HG03565 (cell line): Measurements from ENCODE around the gene OR1J4.
"Not testable (repeated sequence)": the region's sequence is repeated elsewhere in the genome, so short reads cannot be mapped to it uniquely, and the experiment has no call there.

Source experiments
- ATAC-seq: cut with Tn5 transposase; IDR thresholded peaks from one replicate; pipeline ENCODE4 v1.9.1; 2021; ENCODE audit warnings: mild to moderate bottlenecking, moderate library complexity; ENCODE audit not compliant: unreplicated experiment

The OR1J4 gene, protein sequence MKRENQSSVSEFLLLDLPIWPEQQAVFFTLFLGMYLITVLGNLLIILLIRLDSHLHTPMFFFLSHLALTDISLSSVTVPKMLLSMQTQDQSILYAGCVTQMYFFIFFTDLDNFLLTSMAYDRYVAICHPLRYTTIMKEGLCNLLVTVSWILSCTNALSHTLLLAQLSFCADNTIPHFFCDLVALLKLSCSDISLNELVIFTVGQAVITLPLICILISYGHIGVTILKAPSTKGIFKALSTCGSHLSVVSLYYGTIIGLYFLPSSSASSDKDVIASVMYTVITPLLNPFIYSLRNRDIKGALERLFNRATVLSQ

DNA sequence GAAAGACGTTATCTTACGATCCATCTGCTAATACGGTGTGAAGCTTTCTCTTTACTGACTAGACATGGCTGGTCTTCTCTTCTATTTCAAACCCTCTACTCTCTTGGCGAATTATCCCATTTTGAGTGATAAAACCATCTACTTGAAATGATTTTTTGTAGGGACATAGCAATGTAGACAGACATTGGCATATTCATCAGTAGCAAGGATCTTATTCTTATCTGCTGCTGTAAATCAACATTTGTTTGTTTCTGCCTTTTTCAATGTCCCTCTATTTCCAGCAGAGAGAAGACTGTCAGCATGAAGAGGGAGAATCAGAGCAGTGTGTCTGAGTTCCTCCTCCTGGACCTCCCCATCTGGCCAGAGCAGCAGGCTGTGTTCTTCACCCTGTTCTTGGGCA, at the start of gene OR1J4:
TSS of gene OR1J4 (plus strand) at position 301 of the 400 bp plus-strand sequence. CDS start at position 301, 0 bp downstream.
- no peak for ATAC-seq

DNA sequence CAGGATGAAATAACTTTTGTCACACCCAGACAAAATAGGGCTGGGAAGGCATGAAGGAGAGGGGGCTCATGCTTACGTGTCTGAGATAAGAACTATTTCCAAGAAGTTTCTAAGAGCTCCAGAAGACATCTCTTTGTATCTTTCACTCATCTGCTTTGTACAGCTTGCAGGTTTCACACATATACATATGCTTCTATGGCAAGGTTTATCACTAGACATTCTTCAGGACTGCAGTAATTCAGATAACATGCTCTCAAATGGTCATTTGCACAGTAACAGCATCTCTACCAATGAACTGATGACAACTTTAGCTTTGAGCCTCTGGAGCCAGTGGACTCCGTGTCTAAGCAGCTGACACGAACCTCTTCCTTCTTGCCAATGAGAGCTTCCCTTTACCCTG, 44.4 kb upstream of the OR1J4 start:
- no peak for ATAC-seq

DNA sequence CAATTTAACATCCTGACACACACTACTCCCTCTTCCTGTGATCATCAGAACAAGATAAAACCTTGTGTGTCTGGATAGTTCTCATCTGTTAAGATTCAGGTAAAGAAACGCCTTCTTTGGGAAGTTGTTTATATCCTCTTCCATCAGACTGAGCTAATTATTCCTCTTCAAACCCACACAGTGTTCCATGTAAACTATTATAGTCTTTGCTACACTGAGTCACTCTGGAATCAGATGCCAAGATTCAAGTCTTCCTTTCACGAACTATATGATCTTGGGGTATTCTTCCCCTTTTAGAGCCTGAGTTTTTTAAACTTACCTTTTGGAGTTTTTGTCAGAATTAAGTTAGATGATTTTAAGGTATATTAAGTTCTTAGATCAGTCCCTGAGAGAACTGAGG, 43.2 kb upstream of the OR1J4 start:
- ATAC-seq: no peak

DNA sequence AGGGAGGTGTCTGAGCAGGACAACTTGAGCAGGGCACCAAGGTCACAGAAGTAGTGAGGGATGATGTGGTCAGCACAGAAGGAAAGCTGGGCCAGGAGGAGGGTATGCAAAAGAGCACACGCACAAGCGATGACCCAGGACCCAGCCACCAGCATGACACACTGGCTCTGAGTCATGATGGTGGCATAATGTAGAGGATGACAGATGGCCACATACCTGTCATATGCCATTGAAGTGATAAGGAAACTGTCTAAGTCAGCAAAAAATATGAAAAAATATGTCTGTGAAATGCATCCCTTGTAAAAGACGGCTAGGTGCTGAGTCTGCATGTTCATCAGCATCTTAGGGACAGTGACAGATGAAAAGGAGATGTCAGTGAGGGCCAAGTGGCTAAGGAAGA, 41.6 kb upstream of the OR1J4 start:
- no peak for ATAC-seq

DNA sequence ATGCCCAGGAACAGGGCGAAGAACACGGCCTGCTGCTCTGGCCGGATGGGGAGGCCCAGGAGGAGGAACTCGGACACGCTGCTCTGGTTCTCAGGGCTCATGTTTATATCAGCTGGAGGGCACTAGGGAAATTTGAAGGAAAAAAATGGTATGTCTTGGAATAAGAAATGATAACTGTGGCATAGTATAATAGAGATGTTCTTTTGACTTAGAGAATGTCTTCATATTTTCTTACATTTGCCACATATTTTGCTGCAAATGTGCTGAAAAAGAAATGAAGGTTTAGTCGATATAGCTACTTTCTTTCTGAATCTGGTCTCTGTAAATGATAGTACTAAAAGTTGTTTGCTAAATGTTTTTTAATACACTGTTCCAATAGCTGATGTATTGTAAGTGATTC, 41.1 kb upstream of the OR1J4 start, which contains the start of gene OR1J1:
TSS of gene OR1J1 (minus strand) at position 101 of the 400 bp plus-strand sequence. CDS start at position 101, 0 bp downstream.
- ATAC-seq: no peak

DNA sequence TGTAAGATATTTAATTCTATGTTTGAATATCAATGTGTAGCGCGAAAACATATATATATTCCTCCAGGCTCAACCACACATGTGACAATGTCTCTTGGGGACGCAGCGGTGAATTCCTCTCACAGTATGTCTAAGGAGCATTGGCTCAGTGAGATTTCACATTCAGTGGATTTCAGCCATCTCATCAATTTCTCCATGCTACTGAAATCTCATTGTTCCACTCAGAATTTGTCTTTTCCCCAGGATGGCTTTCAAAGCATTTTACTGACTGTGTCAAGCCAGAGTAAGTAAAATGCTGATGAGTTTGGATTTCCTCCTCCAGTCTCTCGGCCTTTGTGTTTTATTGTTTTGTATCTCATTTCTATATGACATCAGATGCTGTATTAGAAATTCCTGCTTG, 39.9 kb upstream of the OR1J4 start:
- ATAC-seq: no peak

DNA sequence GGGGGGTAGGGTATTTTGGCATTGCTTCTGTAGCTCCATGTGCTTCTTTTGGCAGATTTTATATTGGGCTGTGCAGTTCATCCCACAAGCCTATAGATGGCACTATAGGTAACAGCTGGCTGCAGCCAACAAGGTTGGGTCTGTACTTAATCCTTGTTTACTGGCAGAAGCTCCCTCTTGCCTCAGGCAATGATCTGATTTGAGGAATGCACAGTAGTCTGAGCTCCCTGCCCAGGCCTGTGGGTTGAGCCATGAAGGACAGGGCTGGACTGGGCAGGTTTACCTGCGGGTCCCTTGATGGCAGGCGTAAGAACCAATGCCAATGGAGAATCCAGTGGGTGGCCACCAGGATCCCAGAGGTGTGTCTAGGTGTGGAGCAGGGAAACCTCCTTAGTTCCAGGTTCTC, 20.1 kb upstream of the OR1J4 start:
- ATAC-seq: no peak

DNA sequence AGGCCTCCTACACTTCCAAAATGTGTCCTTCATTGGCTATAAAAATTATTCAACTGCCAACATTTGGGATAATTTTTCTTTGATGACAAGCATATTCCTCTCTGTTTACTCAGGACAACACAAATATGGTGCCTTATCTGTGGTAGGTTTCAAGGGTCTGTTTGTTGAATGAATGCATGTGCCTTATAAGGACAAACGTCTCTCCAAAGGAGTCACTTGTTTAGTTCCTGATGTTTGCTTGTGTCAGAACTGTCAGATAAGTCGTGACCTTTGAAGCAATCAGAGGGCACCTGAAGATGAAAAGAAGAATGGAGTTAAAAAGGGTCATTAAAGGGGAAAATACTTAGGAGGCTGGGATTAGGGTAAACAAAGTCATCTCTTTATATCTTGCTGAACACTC, 12.0 kb upstream of the OR1J4 start:
- no peak for ATAC-seq

DNA sequence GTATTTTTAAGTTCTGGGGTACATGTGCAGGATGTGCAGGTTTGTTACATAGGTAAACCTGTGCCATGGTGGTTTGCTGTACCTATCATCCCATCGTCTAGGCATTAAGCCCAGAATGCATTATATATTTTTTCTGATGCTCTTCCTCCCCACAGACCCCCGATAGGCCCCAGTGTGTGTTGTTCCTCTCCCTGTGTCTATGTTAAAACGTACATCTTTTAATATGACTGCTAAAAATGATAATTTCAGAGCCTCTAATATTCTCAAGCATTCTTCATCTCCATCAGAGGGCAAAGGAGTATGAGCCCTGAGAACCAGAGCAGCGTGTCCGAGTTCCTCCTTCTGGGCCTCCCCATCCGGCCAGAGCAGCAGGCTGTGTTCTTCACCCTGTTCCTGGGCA, 8.4 kb upstream of the OR1J4 start, which contains the start of gene OR1J2:
TSS of gene OR1J2 (plus strand) at position 301 of the 400 bp plus-strand sequence. CDS start at position 301, 0 bp downstream.
- no peak for ATAC-seq

DNA sequence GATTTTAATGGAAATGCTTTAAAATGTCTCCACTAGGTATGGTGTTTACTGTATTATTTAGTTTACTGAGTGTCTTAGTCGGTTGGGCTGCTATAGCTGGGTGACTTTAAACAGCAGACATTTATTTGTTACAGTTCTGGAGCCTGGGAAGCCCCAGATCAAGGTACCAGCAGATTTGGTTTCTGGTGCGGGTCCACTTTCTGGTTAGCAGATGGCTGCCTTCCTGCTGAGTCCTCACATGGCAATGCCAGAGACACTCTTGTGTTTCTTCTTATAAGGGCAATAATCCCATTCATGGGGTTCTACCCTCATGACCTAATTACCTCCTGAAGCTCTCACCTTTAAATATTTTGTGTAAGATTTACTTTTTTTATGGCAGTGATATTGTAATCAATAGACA, 715 bp upstream of the OR1J4 start:
- no peak for ATAC-seq

DNA sequence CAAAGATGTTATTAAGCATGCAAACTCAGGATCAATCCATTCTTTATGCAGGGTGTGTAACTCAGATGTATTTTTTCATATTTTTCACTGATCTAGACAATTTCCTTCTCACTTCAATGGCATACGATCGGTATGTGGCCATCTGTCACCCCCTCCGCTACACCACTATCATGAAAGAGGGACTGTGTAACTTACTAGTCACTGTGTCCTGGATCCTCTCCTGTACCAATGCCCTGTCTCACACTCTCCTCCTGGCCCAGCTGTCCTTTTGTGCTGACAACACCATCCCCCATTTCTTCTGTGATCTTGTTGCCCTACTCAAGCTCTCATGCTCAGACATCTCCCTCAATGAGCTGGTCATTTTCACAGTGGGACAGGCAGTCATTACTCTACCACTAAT, 435 bp downstream of the OR1J4 start:
- ATAC-seq: no peak

DNA sequence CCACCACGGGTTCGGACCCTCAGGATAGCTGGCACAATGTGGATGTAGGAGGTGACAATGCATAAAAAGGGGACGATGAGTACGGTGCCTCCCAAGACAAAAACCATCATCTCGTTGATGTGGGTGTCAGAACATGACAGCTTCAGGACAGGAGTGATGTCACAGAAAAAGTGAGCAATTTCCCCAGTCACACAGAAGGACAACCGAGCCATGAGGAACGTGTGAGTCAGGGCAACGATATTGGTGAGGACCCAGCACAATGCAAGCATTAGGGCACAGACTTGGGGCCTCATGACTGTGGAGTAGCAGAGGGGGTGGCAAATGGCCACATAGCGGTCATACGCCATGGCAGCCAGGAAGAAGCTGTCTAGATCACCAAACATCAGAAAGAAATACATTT, 7.7 kb downstream of the OR1J4 start:
- ATAC-seq: no peak

DNA sequence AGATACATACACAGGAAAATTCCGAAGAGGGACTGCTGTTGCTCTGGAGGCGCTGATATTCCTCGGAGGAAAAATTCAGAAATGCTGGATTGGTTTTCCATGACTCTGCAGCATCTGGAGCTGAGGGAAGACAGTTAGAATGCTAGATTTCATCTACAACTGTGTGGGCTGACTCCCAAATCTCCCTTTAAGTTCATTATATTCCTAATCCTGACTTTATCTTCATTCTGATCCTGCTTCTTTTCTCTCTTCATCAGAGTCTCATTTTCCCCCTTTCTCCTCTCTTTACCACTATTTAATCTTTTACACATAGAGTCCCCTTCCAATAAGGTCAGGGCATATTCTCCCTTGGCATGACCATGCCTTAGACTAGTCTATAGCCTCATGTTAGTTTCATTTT, 8.3 kb downstream of the OR1J4 start, which contains the start of gene OR1N1:
TSS of gene OR1N1 (minus strand) at position 101 of the 400 bp plus-strand sequence. CDS start at position 101, 0 bp downstream.
- ATAC-seq: no peak

DNA sequence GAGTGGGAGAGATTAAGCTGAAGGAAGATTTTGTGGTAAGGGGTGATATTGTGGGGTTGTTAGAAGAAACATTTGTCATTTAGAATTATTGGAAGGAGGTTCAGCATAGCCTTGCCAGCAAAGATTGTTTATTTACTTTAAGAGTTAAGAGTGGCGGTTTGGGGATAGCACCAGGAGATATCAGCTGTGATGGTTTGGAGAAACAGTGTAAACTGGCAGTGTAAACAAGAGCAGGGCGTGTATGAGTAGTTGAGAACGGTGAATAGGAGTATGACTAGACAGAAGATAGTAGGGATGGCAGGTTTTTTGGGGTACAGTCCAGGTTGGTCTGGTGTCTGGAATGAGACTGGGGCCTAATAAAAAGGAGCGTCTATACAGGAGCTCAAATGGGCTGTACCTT, 12.2 kb downstream of the OR1J4 start:
- not testable (repeated sequence) for ATAC-seq

DNA sequence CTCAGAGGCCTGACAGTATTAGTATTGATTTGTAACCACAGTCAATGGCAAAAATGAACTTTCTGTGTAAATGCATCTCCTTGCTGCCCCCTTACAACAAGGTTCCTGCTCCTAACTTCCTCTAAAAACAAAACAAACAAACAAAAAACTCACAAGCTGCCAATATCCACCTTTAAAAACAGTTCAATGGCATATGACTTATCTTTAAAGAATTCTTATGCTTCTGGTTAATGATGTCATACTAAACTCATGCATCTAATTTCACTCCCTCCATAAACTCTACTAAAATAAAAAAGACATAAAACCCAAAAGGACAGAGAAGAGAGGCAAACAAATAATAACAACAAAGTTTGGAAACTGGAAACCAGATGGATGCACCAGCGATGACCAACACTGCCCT, 17.2 kb downstream of the OR1J4 start:
- ATAC-seq: no peak

DNA sequence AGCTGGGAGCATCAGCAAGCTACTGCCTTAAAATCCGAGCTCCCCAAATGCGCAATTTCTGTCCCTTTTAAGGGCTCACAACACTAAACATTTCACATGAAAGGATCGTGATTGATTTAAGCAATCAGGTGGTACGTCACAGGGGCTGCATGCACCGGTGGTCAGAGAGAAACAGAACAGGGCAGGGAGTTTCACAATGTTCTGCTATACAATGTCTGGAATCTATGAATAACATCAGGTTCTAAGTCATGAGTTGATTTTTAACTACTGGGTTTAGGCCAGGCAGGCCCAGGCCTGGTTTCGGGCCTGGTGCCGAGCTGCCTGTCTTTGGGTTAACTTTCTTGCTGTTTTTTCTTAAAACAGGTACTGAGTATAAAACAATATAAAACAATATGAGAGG, 18.1 kb downstream of the OR1J4 start:
- not testable (repeated sequence) for ATAC-seq

DNA sequence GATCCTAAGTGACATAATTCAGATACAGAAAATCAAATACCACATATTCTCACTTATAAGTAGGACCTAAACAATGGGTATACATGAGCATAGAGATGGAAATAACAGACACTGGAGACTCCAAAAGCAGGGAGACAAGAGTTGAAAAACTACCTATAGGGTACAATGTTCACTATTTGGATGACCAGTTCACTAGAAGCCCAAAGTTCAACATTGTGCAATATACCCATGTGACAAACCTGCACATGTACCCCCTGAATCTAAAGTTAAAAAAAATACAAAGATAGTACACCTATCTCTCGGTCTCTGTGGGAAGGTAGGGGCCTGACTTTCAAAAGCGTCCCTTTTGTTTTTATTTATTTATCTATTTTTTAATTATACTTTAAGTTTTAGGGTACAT, 19.8 kb downstream of the OR1J4 start:
- no peak for ATAC-seq

DNA sequence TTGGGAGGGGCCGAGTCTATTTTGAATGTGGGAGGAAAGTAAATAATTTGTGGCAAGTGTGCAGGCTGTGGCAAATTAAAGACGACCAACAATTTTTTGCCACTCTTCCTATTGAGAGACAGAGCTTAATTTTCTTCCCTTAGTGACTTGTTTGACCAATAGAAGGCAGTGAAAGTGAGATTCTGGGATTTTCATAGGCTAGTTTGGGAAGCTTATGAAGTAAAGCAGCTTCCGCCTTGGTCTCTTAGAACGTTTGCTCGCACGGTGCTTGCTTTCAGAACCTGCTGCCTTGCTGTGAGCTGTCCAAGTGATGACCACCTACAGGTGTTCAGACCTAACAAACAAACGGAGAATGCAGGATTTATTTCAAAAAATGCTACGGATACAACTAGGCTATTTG, 27.3 kb downstream of the OR1J4 start:
- ATAC-seq: no peak

DNA sequence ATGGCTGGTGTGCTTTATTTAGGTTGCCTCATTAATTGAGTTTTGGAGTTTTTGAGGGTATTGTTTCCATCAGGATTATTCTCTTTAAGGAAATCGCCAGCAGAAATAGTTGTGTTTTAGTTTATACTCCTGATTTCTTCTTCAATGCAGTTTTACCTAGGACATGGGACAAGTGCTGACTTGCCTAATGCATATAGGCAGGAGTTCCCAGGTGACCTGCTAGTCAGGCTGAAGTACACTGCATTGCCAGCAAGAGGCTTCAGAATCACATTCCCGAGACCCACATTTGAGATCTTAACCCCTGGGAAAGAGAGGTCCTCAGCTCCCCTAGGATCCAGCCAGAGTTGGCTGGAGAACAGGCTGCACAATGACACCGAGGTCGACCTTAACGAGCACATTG, 32.4 kb downstream of the OR1J4 start:
- ATAC-seq: no peak

DNA sequence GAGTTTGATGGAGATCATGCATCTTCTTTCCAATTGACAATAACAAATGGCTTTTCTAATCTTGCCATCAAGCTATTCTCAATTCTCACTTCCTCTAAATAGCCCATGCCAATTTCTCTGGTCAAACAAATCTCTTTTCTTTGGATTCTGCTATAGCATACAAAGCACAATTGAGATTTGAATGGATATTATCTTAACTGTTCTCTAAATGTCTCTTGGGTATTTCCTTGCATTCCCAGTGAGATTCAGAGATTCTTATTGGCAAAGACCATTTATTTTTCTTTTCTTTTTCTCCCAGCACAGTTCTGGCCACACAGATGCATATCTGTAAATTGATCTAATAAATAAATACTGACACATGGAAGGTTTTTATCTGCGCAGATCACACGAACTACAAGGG, 33.9 kb downstream of the OR1J4 start, which contains the start of gene OR1N2:
TSS of gene OR1N2 (plus strand) at position 301 of the 400 bp plus-strand sequence. CDS start 100 bp downstream, outside the sequence.
- no peak for ATAC-seq

DNA sequence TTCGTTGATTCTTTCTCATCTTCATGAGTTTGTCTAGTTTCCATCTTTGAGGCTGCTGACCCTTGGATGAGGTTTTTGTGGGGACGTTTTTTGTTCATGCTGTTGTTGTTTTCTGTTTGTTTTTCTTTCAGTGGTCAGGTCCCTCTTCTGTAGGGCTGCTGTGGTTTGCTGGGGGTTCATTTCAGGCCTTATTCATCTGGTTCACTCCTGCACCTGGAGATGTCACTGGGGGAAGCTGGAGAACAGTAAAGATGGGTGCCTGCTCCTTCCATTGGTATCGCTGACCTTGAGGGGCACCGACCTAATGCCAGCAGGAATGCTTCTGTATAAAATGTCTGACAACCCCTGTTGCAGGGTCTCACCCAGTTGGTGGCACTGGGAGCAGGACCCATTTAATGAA, 42.5 kb downstream of the OR1J4 start:
- ATAC-seq: no peak

DNA sequence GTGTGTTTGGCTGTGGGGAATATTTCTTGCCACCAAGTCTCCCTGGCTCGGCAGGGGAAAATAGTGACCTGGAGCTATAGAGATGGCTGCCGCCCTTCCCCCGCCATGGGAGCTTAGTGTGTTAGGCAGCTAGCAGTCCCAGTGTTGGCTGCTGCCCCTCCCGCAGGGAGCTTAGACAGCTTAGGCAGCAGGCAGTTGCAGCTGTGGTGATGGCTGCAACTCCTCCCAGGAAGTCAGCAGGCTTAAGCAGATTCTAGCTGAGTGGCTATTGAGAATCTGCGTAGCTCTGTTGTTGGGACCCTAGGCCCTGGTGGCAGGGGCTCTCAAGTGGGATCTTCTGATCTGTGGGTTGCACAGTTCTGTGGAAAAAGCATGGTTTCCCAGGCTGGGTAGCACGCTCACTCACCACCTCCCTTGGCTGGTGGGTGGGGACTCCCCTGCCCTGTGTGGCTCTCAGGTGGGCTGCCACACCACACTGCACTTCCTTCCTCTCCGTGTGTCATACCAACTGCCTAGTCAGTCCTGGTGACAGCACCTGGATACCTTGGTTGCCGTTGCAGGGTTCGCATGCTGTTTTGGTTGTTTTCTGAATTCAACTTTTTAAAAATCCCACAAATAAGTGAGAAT, 43.3 kb downstream of the OR1J4 start:
- no peak for ATAC-seq
